Osteocyte (in vitro differentiated cells): ENCODE results near the gene CCNT2. TPM values are rescaled to one million over a fixed set of nuclear protein-coding genes. Genes with fewer than 3 reads are reported as not detected.
"Not testable (repeated sequence)": the region's sequence is repeated elsewhere in the genome, so short reads cannot be mapped to it uniquely, and the experiment has no call there.

Experiments
- DNase-seq: peaks from one replicate; pipeline ENCODE4 v3.0.0; 2021; ENCODE audit warnings: mixed read lengths; ENCODE audit not compliant: unreplicated experiment; ENCODE audit errors: extremely low spot score
- H3K27ac Mint-ChIP-seq: one replicate; pipeline ENCODE4 v1.8.0; 2021; ENCODE audit warnings: mild to moderate bottlenecking, mixed read lengths; ENCODE audit not compliant: unreplicated experiment
- H3K27me3 Mint-ChIP-seq: one replicate; pipeline ENCODE4 v1.8.0; 2021; ENCODE audit warnings: mixed read lengths; ENCODE audit not compliant: unreplicated experiment
- H3K36me3 Mint-ChIP-seq: one replicate; pipeline ENCODE4 v1.8.0; 2021; ENCODE audit warnings: mixed read lengths; ENCODE audit not compliant: unreplicated experiment
- H3K4me1 Mint-ChIP-seq: one replicate; pipeline ENCODE4 v1.8.0; 2021; ENCODE audit warnings: mixed read lengths; ENCODE audit not compliant: unreplicated experiment
- H3K4me3 Mint-ChIP-seq: one replicate; pipeline ENCODE4 v1.8.0; 2021; ENCODE audit warnings: mild to moderate bottlenecking, moderate library complexity, mixed read lengths; ENCODE audit not compliant: unreplicated experiment
- H3K9me3 Mint-ChIP-seq: one replicate; pipeline ENCODE4 v1.8.0; 2021; ENCODE audit warnings: mixed read lengths; ENCODE audit not compliant: unreplicated experiment
- CTCF ChIP-seq: fragments of 200-600 bp; sonication (generic); IDR thresholded peaks from 2 replicates; pipeline ENCODE4 v1.5.0; 2021; ENCODE audit warnings: antibody characterized with exemption, mild to moderate bottlenecking, moderate library complexity
- total RNA-seq: library from RNA; stranded (reverse); gene quantifications from 2 replicates; pipeline ENCODE4 v1.2.1, GENCODE V29; 2021

CCNT2 gene
- total RNA-seq, 1 donor from 2014 or later: 33.0 TPM

DNA sequence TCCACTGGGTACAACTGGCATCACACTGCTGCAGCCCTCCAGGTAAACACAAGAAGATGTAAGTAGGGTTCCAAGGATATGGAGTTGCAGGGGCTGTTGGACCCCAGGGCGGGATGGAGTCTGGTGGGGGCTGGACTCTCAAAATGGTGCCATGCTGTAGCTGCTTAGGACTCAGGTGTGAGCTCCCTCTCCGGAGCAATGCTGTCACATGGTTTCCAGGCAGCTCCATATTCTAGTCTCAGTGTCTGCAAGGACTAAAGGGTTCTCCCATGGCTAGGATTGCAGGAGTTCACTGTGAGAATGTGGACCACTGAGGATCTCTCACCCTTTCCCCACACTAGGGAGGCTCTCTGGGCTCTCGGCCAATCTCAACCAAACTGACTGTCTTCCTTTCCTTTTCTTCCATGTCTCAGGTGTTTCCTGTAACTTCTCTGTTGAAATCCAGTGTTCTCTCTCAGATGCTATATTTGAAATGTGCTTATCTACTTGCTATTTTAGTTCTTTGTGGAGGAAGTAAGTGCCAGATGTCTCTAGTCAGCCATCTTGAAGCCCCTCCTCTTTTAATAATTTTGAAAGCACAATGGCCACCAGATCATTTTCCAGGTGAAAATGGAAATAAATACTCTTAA, 57.6 kb downstream of the CCNT2 start:
- Mint-ChIP-seq H3K27me3 (peaks cover 12% of the 10 kb centered on the region), H3K36me3 (no peaks in the 10 kb centered on the region), H3K27ac (no peak overlapping the region), H3K4me3 (no peak overlapping the region), H3K9me3 (peaks cover 15% of the 10 kb centered on the region), H3K4me1 (no peaks in the 10 kb centered on the region)
- DNase-seq: no peak
- TF ChIP-seq CTCF: no peak

DNA sequence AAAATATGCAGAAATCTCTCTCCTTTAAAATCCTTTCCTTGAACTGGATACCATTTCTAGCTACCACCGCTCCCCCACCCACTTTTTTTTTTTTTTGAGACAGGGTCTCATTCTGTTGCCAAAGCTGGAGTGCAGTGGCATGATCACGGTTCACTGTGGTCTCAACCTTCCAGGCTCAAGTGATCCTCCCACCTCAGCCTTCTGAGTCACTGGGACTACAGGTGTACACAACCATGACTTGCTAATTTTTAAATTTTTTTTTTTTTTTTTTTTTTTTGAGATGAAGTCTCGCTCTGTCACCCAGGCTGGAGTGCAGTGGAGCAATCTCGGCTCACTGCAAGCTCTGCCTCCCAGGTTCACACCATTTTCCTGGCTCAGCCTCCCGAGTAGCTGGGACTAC, 58.5 kb downstream of the CCNT2 start:
- H3K4me3 Mint-ChIP-seq, H3K27me3 Mint-ChIP-seq, H3K4me1 Mint-ChIP-seq, DNase-seq, H3K36me3 Mint-ChIP-seq, H3K27ac Mint-ChIP-seq: not testable (repeated sequence)
- H3K9me3 Mint-ChIP-seq: peaks cover 11% of the 10 kb centered on the region

DNA sequence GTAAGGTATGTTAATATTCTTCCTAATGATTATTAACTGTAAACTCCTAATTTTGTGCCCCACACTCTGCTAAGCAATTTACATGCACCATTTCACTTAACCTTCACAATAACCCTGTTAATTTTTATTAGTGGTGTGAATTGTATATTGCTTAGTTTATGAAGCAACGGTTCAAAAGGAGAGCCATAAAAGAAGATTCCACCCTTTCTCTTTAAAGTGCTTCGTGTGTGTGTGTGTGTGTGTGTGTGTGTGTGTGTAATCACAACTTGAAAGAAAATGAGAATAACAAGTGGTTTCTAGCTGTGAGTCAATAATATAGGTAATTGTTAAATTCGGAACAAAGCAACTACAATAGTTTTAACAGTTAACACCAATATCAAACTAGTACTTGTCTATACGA, 60.6 kb downstream of the CCNT2 start:
- Mint-ChIP-seq H3K36me3 (no peaks in the 10 kb centered on the region), H3K27ac (no peak overlapping the region), H3K4me3 (no peak overlapping the region), H3K9me3 (peaks cover 6% of the 10 kb centered on the region), H3K27me3 (peaks cover 14% of the 10 kb centered on the region), H3K4me1 (no peaks in the 10 kb centered on the region)
- no peak for DNase-seq
- TF ChIP-seq CTCF: no peak

- Mint-ChIP-seq H3K27ac (no peak overlapping the region), H3K4me3 (no peak overlapping the region), H3K27me3 (peaks cover 21% of the 10 kb centered on the region), H3K36me3 (no peaks in the 10 kb centered on the region), H3K4me1 (no peaks in the 10 kb centered on the region), H3K9me3 (no peaks in the 10 kb centered on the region)
- TF ChIP-seq CTCF: no peak
- DNase-seq: no peak
Measured at GRCh38 chr2:134980639-134981038, 62.0 kb downstream of the CCNT2 start.

- no peak for TF ChIP-seq CTCF
- Mint-ChIP-seq H3K36me3 (no peaks in the 10 kb centered on the region), H3K9me3 (no peaks in the 10 kb centered on the region), H3K27me3 (peaks cover 40% of the 10 kb centered on the region), H3K4me3 (no peak overlapping the region), H3K27ac (no peak overlapping the region), H3K4me1 (no peaks in the 10 kb centered on the region)
- no peak for DNase-seq
Measured at GRCh38 chr2:134982603-134983002, 64.0 kb downstream of the CCNT2 start.

DNA sequence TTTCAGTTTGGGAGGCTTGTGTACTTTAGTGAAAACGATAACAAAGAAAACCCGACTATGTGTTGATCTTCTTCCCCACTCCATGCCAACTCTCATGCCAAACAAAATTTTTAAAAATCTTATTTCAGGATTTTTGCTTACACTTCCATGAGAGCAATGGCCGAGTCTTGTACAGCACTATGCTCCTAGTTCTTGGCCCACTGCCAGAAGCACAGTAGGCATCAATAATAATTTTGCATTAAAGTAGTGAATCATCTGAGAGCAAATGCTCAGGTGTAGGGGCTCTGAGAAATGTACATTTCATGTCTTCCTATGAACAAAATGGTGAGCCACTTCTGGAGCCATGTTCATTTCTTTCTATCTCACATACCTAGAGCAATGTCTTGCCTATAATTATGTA, 66.4 kb downstream of the CCNT2 start:
- no peak for DNase-seq
- H3K27ac Mint-ChIP-seq: no peak overlapping the region
- H3K36me3 Mint-ChIP-seq: no peaks in the 10 kb centered on the region
- H3K4me3 Mint-ChIP-seq: no peak overlapping the region
- no peak for TF ChIP-seq CTCF
- no peaks in the 10 kb centered on the region for H3K9me3 Mint-ChIP-seq
- H3K27me3 Mint-ChIP-seq: peaks cover 44% of the 10 kb centered on the region
- H3K4me1 Mint-ChIP-seq: no peaks in the 10 kb centered on the region
